WTC11 (cell line): ENCODE measurements around the gene TPCN2.
"Not testable (repeated sequence)": the region's sequence is repeated elsewhere in the genome, so short reads cannot be mapped to it uniquely, and the experiment has no call there.

Experiments
- ATF1 ChIP-seq: sonication (generic); formaldehyde crosslinking; IDR thresholded peaks from 2 replicates; pipeline ENCODE4 v1.8.1; 2023; ENCODE audit warnings: mild to moderate bottlenecking, moderate library complexity, missing genetic modification reagents
- ATF3 ChIP-seq: sonication (generic); formaldehyde crosslinking; conservative IDR thresholded peaks from 2 replicates; pipeline ENCODE4 v1.8.1; 2022; ENCODE audit warnings: mild to moderate bottlenecking, missing genetic modification reagents
- CREB1 ChIP-seq: sonication (generic); formaldehyde crosslinking; IDR thresholded peaks from 2 replicates; pipeline ENCODE4 v1.8.0; 2023; ENCODE audit warnings: mild to moderate bottlenecking, missing genetic modification reagents
- HMGXB4 ChIP-seq: sonication (generic); formaldehyde crosslinking; IDR thresholded peaks from 2 replicates; pipeline ENCODE4 v1.8.1; 2023; ENCODE audit warnings: mild to moderate bottlenecking, moderate library complexity, missing genetic modification reagents
- NFE2L1 ChIP-seq: sonication (generic); formaldehyde crosslinking; IDR thresholded peaks from 2 replicates; pipeline ENCODE4 v1.8.1; 2023; ENCODE audit warnings: missing genetic modification reagents
- NFYB ChIP-seq: sonication (generic); formaldehyde crosslinking; conservative IDR thresholded peaks from 2 replicates; pipeline ENCODE4 v1.8.0; 2022; ENCODE audit warnings: low read depth, missing genetic modification reagents
- NR3C1 ChIP-seq: sonication (generic); formaldehyde crosslinking; conservative IDR thresholded peaks from 2 replicates; pipeline ENCODE4 v1.8.1; 2023; ENCODE audit warnings: low read depth, mild to moderate bottlenecking, missing genetic modification reagents
- TEAD4 ChIP-seq: sonication (generic); formaldehyde crosslinking; IDR thresholded peaks from 2 replicates; pipeline ENCODE4 v1.8.0; 2022; ENCODE audit warnings: mild to moderate bottlenecking, missing genetic modification reagents
- ZNF232 ChIP-seq: sonication (generic); formaldehyde crosslinking; IDR thresholded peaks from 2 replicates; pipeline ENCODE4 v1.8.0; 2022; ENCODE audit warnings: mild to moderate bottlenecking, missing genetic modification reagents
- TF ChIP-seq, protein P1 (sequence below): sonication (generic); formaldehyde crosslinking; IDR thresholded peaks from 2 replicates; pipeline ENCODE4 v1.8.0; 2022; ENCODE audit warnings: mild to moderate bottlenecking, missing genetic modification reagents
- TF ChIP-seq, protein P2 (sequence below): sonication (generic); formaldehyde crosslinking; IDR thresholded peaks from 2 replicates; pipeline ENCODE4 v1.8.0; 2022; ENCODE audit warnings: missing genetic modification reagents
- TF ChIP-seq, protein P3 (sequence below): fragments of 200-600 bp; IDR thresholded peaks from 2 replicates; pipeline ENCODE4 v1.8.0; 2022; ENCODE audit warnings: antibody characterized with exemption
- TF ChIP-seq, protein P4 (sequence below): sonication (generic); formaldehyde crosslinking; IDR thresholded peaks from 2 replicates; pipeline ENCODE4 v1.8.1; 2023; ENCODE audit warnings: mild to moderate bottlenecking, missing genetic modification reagents, moderate library complexity
- TF ChIP-seq, protein P5 (sequence below): fragments of 250-450 bp; sonication (Bioruptor Pico); IDR thresholded peaks from 2 replicates; pipeline ENCODE4 v1.8.0; 2021; ENCODE audit warnings: mild to moderate bottlenecking

DNA sequence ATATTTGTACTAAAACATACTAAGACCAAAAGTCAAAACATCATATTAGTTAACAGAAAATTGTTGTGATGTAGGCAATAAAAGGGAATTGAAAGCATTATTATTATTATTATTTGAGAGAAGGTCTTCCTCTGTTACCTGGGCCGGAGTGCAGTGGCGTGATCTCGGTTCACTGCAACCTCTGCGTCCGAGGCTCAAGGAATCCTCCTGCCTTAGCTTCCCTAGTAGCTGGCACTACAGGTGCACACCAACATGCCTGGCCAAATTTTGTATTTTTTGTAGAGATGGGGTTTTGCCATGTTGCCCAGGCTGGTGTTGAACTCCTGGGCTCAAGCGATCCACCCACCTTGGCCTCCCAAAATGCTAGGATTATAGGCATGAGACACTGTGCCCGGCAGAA, 91.4 kb downstream of the TPCN2 start:
- TF ChIP-seq, protein P1, sequence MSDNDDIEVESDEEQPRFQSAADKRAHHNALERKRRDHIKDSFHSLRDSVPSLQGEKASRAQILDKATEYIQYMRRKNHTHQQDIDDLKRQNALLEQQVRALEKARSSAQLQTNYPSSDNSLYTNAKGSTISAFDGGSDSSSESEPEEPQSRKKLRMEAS: not testable (repeated sequence)
- TF ChIP-seq, protein P2, sequence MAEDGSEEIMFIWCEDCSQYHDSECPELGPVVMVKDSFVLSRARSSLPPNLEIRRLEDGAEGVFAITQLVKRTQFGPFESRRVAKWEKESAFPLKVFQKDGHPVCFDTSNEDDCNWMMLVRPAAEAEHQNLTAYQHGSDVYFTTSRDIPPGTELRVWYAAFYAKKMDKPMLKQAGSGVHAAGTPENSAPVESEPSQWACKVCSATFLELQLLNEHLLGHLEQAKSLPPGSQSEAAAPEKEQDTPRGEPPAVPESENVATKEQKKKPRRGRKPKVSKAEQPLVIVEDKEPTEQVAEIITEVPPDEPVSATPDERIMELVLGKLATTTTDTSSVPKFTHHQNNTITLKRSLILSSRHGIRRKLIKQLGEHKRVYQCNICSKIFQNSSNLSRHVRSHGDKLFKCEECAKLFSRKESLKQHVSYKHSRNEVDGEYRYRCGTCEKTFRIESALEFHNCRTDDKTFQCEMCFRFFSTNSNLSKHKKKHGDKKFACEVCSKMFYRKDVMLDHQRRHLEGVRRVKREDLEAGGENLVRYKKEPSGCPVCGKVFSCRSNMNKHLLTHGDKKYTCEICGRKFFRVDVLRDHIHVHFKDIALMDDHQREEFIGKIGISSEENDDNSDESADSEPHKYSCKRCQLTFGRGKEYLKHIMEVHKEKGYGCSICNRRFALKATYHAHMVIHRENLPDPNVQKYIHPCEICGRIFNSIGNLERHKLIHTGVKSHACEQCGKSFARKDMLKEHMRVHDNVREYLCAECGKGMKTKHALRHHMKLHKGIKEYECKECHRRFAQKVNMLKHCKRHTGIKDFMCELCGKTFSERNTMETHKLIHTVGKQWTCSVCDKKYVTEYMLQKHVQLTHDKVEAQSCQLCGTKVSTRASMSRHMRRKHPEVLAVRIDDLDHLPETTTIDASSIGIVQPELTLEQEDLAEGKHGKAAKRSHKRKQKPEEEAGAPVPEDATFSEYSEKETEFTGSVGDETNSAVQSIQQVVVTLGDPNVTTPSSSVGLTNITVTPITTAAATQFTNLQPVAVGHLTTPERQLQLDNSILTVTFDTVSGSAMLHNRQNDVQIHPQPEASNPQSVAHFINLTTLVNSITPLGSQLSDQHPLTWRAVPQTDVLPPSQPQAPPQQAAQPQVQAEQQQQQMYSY (CRISPR knock-in tag): not testable (repeated sequence)
- TF ChIP-seq NFE2L1; ATF3 (CRISPR knock-in tag); CREB1 (CRISPR knock-in tag); TEAD4; ATF1 (CRISPR knock-in tag); HMGXB4 (CRISPR knock-in tag); ZNF232; NR3C1 (CRISPR knock-in tag); NFYB: not testable (repeated sequence)
- TF ChIP-seq, protein P3, sequence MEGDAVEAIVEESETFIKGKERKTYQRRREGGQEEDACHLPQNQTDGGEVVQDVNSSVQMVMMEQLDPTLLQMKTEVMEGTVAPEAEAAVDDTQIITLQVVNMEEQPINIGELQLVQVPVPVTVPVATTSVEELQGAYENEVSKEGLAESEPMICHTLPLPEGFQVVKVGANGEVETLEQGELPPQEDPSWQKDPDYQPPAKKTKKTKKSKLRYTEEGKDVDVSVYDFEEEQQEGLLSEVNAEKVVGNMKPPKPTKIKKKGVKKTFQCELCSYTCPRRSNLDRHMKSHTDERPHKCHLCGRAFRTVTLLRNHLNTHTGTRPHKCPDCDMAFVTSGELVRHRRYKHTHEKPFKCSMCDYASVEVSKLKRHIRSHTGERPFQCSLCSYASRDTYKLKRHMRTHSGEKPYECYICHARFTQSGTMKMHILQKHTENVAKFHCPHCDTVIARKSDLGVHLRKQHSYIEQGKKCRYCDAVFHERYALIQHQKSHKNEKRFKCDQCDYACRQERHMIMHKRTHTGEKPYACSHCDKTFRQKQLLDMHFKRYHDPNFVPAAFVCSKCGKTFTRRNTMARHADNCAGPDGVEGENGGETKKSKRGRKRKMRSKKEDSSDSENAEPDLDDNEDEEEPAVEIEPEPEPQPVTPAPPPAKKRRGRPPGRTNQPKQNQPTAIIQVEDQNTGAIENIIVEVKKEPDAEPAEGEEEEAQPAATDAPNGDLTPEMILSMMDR: not testable (repeated sequence)
- TF ChIP-seq, protein P4, sequence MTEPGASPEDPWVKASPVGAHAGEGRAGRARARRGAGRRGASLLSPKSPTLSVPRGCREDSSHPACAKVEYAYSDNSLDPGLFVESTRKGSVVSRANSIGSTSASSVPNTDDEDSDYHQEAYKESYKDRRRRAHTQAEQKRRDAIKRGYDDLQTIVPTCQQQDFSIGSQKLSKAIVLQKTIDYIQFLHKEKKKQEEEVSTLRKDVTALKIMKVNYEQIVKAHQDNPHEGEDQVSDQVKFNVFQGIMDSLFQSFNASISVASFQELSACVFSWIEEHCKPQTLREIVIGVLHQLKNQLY (CRISPR knock-in tag): not testable (repeated sequence)
- TF ChIP-seq, protein P5, sequence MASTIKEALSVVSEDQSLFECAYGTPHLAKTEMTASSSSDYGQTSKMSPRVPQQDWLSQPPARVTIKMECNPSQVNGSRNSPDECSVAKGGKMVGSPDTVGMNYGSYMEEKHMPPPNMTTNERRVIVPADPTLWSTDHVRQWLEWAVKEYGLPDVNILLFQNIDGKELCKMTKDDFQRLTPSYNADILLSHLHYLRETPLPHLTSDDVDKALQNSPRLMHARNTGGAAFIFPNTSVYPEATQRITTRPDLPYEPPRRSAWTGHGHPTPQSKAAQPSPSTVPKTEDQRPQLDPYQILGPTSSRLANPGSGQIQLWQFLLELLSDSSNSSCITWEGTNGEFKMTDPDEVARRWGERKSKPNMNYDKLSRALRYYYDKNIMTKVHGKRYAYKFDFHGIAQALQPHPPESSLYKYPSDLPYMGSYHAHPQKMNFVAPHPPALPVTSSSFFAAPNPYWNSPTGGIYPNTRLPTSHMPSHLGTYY (CRISPR knock-in tag): not testable (repeated sequence)
